Bladder microvascular endothelial cell (primary cell): Measurements from ENCODE around the gene DHRS4. TPM values are rescaled to one million over a fixed set of nuclear protein-coding genes. Genes with fewer than 3 reads are reported as not detected.

Source experiments
- total RNA-seq: library from RNA; depleted of rRNA; stranded (reverse); fragments of >200 nt; gene quantifications from 2 replicates; pipeline ENCODE4 v1.2.3, GENCODE V29; 2014

Gene DHRS4
- total RNA-seq, result 39.0 and 58.4 TPM in 2 replicates

DNA sequence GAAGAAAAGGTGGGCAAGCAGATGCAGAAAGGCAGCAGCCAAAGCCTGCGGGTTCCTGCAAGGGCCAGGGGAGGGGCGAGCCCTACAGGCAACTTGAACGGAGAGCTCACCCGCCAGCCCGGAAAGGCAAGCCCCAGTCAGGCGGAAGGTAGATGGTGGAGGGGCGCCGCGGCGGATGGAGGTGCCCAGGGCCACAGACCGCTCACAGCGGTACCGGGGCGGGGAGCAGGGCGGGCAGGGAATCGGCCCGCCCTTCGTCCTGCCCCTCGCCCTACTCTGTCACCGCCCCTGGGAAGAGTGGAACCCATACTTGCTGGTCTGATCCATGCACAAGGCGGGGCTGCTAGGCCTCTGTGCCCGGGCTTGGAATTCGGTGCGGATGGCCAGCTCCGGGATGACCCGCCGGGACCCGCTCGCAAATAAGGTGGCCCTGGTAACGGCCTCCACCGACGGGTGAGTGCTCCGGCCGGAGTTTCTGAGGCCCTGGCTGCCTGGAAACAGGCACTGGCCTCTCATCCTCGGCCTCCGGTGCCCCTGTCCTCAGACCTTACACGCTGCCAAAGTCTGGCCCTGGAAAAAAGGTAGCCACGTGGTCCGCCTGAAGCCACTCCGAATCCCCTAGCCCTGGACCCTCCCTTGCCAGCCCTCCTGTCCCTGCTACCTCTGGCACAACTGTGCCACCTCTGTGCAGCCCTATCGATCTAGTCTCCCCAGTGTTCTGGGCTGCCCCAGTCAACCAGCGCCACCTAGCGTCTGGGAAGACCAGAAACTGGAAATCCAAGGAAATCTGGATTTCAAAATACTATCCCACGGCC is at the start of gene DHRS4:
TSS of gene DHRS4 (plus strand) at position 307 of the 815 bp plus-strand sequence. CDS start at position 326, 19 bp downstream.

DNA sequence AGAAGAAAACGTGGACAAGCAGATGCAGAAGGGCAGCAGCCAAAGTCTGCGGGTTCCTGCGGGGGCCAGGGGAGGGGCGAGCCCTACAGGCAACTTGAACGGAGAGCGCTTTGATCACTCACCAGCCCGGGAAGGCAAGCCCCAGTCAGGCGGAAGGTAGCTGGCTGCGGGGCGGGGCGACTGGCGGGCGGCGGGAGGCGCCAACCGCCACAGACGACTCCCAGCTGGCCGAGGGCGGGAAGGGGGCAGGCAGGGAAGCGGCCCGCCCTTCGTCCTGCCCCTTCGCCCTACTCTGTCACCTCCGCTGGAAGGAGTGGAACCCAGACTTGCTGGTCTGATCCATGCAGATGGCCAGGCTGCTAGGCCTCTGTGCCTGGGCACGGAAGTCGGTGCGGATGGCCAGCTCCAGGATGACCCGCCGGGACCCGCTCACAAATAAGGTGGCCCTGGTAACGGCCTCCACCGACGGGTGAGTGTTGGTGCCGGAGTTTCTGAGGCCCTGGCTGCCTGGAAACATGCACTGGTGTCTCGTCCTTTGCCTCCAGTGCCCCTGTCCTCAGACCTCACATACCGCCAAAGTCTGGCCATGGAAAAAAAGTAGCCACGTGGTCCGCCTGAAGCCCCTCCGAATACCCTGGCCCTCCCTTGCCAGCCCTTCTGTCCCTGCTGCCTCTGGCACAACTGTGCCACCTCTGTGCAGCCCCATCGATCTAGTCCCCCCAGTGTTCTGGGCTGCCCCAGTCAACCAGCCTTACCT is 35.2 kb downstream of the DHRS4 start, which contains the start of gene DHRS4L2:
TSS of gene DHRS4L2 (plus strand) at position 323 of the 757 bp plus-strand sequence. CDS start at position 342, 19 bp downstream.

Other genes starting within 250 kb of the DHRS4 start
- 11.6 and 15.7 TPM in 2 replicates for gene DHRS4L2, start 35.2 kb downstream of the DHRS4 start, total RNA-seq
- gene CARMIL3, start 98.2 kb downstream of the DHRS4 start, total RNA-seq, result not detected in 2 replicates
- not detected in 2 replicates for gene CPNE6, start 117.8 kb downstream of the DHRS4 start, total RNA-seq
- gene PCK2, start 140.5 kb downstream of the DHRS4 start, total RNA-seq, result 4.4 and 9.4 TPM in 2 replicates
- gene DCAF11, start 161.0 kb downstream of the DHRS4 start, total RNA-seq, result 58.8 and 60.2 TPM in 2 replicates
- 0.82 and 0.97 TPM in 2 replicates for gene NRL, start 161.2 kb downstream of the DHRS4 start, total RNA-seq
- 0.13 TPM in 1 of 2 replicates, not detected in the other for gene FITM1, start 176.9 kb downstream of the DHRS4 start, total RNA-seq
- 118 and 158 TPM in 2 replicates for gene PSME1, start 182.4 kb downstream of the DHRS4 start, total RNA-seq
- gene EMC9, start 187.8 kb downstream of the DHRS4 start, total RNA-seq, result 17.6 and 28.3 TPM in 2 replicates
- 124 and 147 TPM in 2 replicates for gene PSME2, start 192.8 kb downstream of the DHRS4 start, total RNA-seq
- gene RNF31, start 193.7 kb downstream of the DHRS4 start, total RNA-seq, result 37.1 and 38.4 TPM in 2 replicates
- 55.4 and 72.4 TPM in 2 replicates for gene IRF9, start 207.5 kb downstream of the DHRS4 start, total RNA-seq
- 2.3 and 2.5 TPM in 2 replicates for gene REC8, start 218.3 kb downstream of the DHRS4 start, total RNA-seq
- 22.2 and 46.8 TPM in 2 replicates for gene IPO4, start 235.0 kb downstream of the DHRS4 start, total RNA-seq
- 30.3 and 60.7 TPM in 2 replicates for gene TM9SF1, start 241.7 kb downstream of the DHRS4 start, total RNA-seq